Tibial artery (tissue), 4 donors: ENCODE results near the gene PROSER2.

Source experiments
- DNase-seq, 2 donors: peaks; one replicate each; pipeline ENCODE4 v3.0.0-alpha.2; 2019
- H3K27ac ChIP-seq, 2 donors: fragments of 200-600 bp; sonication (generic) in 1 of 2; 1 replicate in 1 of 2; 2 replicates in 1 of 2; pipeline ENCODE4 v1.5.1; 2018 to 2019; ENCODE audit warnings: mild to moderate bottlenecking in 1 of 2
- H3K27me3 ChIP-seq, 2 donors: fragments of 200-600 bp; sonication (generic) in 1 of 2; one replicate each; pipeline versions ENCODE4 v1.5.1 to v1.6.0; 2016 to 2019
- H3K36me3 ChIP-seq, 3 donors: fragments of 200-600 bp; sonication (generic) in 2 of 3; one replicate each; pipeline ENCODE4 v1.5.1; 2016 to 2019; ENCODE audit warnings: mild to moderate bottlenecking in 2 of 3
- H3K4me1 ChIP-seq, 4 donors: fragments of 200-600 bp; sonication (generic) in 2 of 4; 1 replicate in 3 of 4; 2 replicates in 1 of 4; pipeline ENCODE4 v1.5.1; 2016 to 2019
- H3K4me3 ChIP-seq, 2 donors: fragments of 200-600 bp; sonication (generic) in 1 of 2; 1 replicate in 1 of 2; 2 replicates in 1 of 2; pipeline ENCODE4 v1.5.1; 2018 to 2019; ENCODE audit warnings: mild to moderate bottlenecking in 2 of 2
- H3K9me3 ChIP-seq, 3 donors: fragments of 200-600 bp; sonication (generic) in 1 of 3; one replicate each; pipeline ENCODE4 v1.5.1; 2016 to 2019
- intact Hi-C: fragments of 100-400 bp; cut with DNase I; formaldehyde crosslinking; loops from one replicate; pipeline ENCODE4 v1.15.0; 2023; ENCODE audit warnings: low total_unique reads
- TF ChIP-seq, protein P1 (sequence below), 2 experiments: fragments of 200-600 bp in 1 of 2; fragments of 450-650 bp in 1 of 2; IDR thresholded peaks; one replicate each; pipeline ENCODE4 v1.5.1; 2017 to 2019; ENCODE audit warnings: antibody characterized with exemption in 2 of 2, mild to moderate bottlenecking in 1 of 2, moderate library complexity in 1 of 2

The PROSER2 gene

DNA sequence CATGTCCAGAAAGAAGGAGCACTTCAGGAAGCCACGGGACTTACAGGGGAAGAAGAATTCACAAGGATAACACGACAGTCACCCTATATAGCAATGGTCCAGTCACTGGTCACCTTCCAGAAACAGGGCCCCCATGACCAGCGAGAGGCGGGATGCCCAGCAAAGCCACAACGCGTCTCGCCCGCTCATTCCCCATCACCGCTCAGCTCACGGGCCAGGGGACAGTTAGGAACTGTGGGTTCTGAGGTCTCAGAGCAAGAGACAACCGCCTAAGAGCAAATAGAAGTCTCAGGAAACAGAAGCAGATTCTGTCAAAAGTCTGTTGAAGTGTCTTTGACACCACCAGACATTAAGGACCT, 71.9 kb downstream of the PROSER2 start:
- Histone ChIP-seq H3K27ac (no peak overlapping the region), H3K27me3 (peaks cover 0 to 6% of the 10 kb centered on the region in 2 donors), H3K4me1 (no peaks in the 10 kb centered on the region), H3K9me3 (no peaks in the 10 kb centered on the region), H3K36me3 (no peaks in the 10 kb centered on the region), H3K4me3 (no peak overlapping the region)
- intact Hi-C loops, result no loop called here
- DNase-seq, result no peak
- TF ChIP-seq, protein P1, sequence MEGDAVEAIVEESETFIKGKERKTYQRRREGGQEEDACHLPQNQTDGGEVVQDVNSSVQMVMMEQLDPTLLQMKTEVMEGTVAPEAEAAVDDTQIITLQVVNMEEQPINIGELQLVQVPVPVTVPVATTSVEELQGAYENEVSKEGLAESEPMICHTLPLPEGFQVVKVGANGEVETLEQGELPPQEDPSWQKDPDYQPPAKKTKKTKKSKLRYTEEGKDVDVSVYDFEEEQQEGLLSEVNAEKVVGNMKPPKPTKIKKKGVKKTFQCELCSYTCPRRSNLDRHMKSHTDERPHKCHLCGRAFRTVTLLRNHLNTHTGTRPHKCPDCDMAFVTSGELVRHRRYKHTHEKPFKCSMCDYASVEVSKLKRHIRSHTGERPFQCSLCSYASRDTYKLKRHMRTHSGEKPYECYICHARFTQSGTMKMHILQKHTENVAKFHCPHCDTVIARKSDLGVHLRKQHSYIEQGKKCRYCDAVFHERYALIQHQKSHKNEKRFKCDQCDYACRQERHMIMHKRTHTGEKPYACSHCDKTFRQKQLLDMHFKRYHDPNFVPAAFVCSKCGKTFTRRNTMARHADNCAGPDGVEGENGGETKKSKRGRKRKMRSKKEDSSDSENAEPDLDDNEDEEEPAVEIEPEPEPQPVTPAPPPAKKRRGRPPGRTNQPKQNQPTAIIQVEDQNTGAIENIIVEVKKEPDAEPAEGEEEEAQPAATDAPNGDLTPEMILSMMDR (IDR thresholded peaks at IDR 0.05), result no peak

DNA sequence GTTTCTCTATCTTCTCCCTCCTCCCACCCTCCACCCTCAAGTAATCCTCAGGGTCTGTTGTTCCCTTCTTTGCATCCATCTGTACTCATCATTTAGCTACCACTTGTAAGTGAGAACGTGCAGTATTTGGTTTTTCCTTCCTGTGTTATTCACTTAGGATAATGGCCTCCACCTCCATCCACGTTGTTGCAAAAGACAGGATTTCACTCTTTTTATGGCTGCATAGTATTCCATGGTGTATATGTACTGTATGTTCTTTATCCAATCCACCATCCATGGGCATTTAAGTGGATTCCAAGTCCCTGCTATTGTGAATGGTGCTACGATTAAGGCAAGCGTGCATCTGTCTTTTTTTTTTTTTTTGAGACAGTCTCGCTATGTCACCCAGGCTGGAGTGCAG, 72.4 kb downstream of the PROSER2 start:
- TF ChIP-seq, protein P1 (IDR thresholded peaks at IDR 0.05), result no peak
- Histone ChIP-seq H3K9me3 (no peaks in the 10 kb centered on the region), H3K4me1 (no peaks in the 10 kb centered on the region), H3K4me3 (no peak overlapping the region), H3K27ac (no peak overlapping the region), H3K27me3 (peaks cover 0 to 6% of the 10 kb centered on the region in 2 donors), H3K36me3 (no peaks in the 10 kb centered on the region)
- intact Hi-C loops, result no loop called here
- DNase-seq, result no peak

DNA sequence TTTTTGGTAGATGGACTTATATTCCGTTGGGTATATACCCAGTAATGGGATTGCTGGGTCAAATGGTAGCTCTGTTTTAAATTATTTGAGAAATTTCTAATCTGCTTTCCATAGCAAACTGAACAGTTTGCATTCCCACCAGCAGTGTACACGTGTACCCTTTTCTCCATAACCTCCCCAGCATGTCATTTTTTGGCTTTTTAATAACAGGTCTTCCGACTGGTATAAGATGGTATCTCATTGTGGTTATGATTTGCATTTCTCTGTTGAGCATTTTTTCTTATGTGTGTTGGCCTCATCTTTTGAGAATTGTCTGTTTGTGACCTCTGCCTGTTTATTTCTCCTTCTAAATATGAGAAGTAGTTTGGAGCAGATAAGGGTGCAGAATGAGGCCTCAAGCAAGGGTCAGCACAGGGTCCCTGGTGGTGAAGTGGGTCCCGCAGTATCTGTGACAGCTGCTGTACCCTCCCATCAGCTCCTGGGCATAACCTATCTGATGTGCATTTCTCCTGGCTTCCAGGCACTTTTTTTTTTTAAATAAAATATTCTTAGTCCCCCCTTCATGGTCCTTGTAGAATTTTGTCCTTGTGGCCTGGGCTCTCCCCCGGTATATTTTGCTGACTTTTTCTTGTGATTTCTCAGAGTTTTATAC, 73.5 kb downstream of the PROSER2 start:
- DNase-seq, result no peak
- TF ChIP-seq, protein P1 (IDR thresholded peaks at IDR 0.05), result no peak
- intact Hi-C loops, result no loop called here

DNA sequence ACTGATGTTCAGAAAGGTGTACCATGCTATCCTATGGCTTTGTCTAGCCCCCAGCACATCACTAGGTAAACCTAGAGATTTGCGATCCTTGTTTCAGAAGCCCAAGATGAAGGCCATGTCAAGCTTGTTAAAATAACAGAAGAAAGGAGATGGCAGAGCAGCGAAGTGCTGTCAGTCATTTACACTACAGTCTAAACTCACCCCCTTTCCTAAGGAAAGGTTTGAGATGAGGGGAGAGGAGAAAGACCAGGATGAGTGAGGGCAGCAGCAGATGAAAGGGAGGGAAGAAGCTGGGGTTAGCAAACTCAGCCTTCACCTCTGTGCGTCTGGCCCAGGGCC, 74.8 kb downstream of the PROSER2 start:
- H3K36me3 ChIP-seq, result no peaks in the 10 kb centered on the region
- no peak overlapping the region for H3K4me3 ChIP-seq
- no peaks in the 10 kb centered on the region for H3K4me1 ChIP-seq
- TF ChIP-seq, protein P1 (IDR thresholded peaks at IDR 0.05), result no peak
- H3K27ac ChIP-seq, result no peak overlapping the region
- no peak for DNase-seq
- H3K27me3 ChIP-seq, result peaks cover 0 to 10% of the 10 kb centered on the region in 2 donors
- intact Hi-C loops, result no loop called here
- no peaks in the 10 kb centered on the region for H3K9me3 ChIP-seq

More for the DNA sequence above, 73.5 kb downstream of the PROSER2 start:
- Histone ChIP-seq H3K27ac (no peak overlapping the region), H3K36me3 (no peaks in the 10 kb centered on the region), H3K27me3 (peaks cover 0 to 10% of the 10 kb centered on the region in 2 donors), H3K4me1 (no peaks in the 10 kb centered on the region), H3K9me3 (no peaks in the 10 kb centered on the region), H3K4me3 (no peak overlapping the region)

DNA sequence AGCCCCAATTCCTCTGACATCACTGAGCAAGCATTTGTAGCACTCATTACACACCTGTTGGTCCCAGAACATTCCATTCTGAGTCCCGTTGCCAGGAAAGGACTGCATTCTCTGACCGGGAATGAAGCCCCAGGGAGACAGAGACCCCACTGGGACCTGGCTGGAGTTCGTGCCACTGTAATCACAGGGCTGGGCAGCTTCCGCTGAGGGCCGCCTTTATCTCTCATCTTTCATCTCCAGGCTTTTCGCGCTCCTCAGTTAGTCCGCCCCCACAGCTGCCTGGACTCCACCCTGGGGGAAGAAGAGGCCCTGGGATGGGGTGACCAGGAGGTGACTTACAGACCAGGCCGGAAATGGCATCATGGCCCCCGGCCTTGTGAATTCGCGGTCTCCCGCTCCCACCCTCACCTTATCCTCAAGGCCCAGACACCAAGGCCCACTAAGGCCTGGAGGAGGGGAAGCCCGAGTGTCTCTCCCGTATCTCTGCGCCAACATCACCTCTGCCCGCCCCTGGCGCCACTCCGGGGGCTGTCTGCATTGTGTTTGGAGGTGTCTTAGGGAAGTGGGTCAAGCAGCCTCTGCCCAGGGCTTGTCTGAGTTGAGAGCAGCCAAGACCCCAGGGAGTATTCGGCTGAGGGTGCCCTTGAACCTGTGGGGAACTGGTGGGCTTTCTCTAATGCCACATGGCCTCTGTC, 75.4 kb downstream of the PROSER2 start:
- Histone ChIP-seq H3K36me3 (no peaks in the 10 kb centered on the region), H3K9me3 (no peaks in the 10 kb centered on the region), H3K4me3 (no peak overlapping the region), H3K27ac (no peak overlapping the region), H3K4me1 (no peaks in the 10 kb centered on the region), H3K27me3 (peaks cover 0 to 10% of the 10 kb centered on the region in 2 donors)
- TF ChIP-seq, protein P1 (IDR thresholded peaks at IDR 0.05), result no peak
- intact Hi-C loops, result no loop called here
- no peak for DNase-seq
